K562 (cell line): ENCODE measurements around the gene FASN. TPM values are rescaled to one million over a fixed set of nuclear protein-coding genes. Genes with fewer than 3 reads are reported as not detected.
A peak's percentile ranks its signal among the peaks of the same experiment; 100 is the strongest.

Experiments
- ATAC-seq: fragments of 200-7000 bp; cut with Tn5 transposase; 3 replicates; pipeline ENCODE4 v1.9.1; 2020; ENCODE audit warnings: moderate library complexity
- BruUV-seq: library from RNA; stranded (reverse); fragments of 400-500 nt; replicated peaks from 2 replicates; lab custom pipeline; 2021; lab: Mats Ljungman, UMichigan
- CTCF ChIA-PET: fragments of 300-600 bp; formaldehyde crosslinking; extraction: SDS; loops from one replicate; lab custom pipeline; 2021; ENCODE audit warnings: low intra/inter-chr PET ratio; lab: Yijun Ruan, JAX
- POLR2A ChIA-PET: fragments of 300-600, 350-650 bp; sonication (Branson Sonifier 250); formaldehyde crosslinking; extraction: SDS; loops from one replicate; lab custom pipeline; 2021; ENCODE audit warnings: antibody characterized with exemption, inconsistent platforms; lab: Yijun Ruan, JAX
- DNase-seq, 4 experiments: peaks; one replicate each; pipeline versions ENCODE4 v3.0.0 to v3.0.0-alpha.2; 2011 to 2018; ENCODE audit warnings: low spot score in 3 of 4, mixed read lengths in 3 of 4; ENCODE audit errors: extremely low read depth in 1 of 4
- FAIRE-seq: peaks from 2 replicates; lab custom pipeline; 2011; peaks lifted over from hg19 to GRCh38; lab: Jason Lieb, UNC
- H2AFZ ChIP-seq: 2 replicates; pipeline ENCODE4 v1.6.0; 2011; ENCODE audit warnings: low read depth, low read length, control low read depth, inconsistent platforms
- H3K27ac ChIP-seq: fragments of 200-600 bp; 3 replicates; pipeline ENCODE4 v1.8.0; 2011; ENCODE audit warnings: low read depth, mild to moderate bottlenecking, control low read depth, inconsistent platforms, low read length, moderate library complexity, mixed read lengths; ENCODE audit errors: extremely low read depth
- H3K27me3 ChIP-seq, 2 experiments: fragments of 300-600 bp in 1 of 2; 2 replicates in 1 of 2; 3 replicates in 1 of 2; pipeline versions ENCODE4 v1.6.0 to v1.8.0; 2011; ENCODE audit warnings: inconsistent platforms in 2 of 2, low read length in 2 of 2, mild to moderate bottlenecking in 1 of 2, mixed read lengths in 1 of 2, moderate library complexity in 1 of 2; ENCODE audit not compliant: control insufficient read depth in 2 of 2, insufficient read depth in 2 of 2
- H3K36me3 ChIP-seq: fragments of 300-600 bp; 3 replicates; pipeline ENCODE4 v1.8.0; 2011; ENCODE audit warnings: mild to moderate bottlenecking, low read length, inconsistent platforms; ENCODE audit not compliant: control insufficient read depth, insufficient read depth
- H3K4me1 ChIP-seq, 2 experiments: fragments of 200-600 bp in 1 of 2; replicated peaks in 1 of 2; 2 replicates in 1 of 2; 3 replicates in 1 of 2; pipeline versions ENCODE4 v1.5.1 to v1.8.0; 2011; ENCODE audit warnings: inconsistent platforms in 2 of 2, low read length in 2 of 2, mild to moderate bottlenecking in 1 of 2, mixed read lengths in 1 of 2, moderate library complexity in 1 of 2; ENCODE audit not compliant: control insufficient read depth in 2 of 2, insufficient read depth in 2 of 2
- H3K4me2 ChIP-seq: 2 replicates; pipeline ENCODE4 v1.6.1; 2011; ENCODE audit warnings: low read length, control low read depth, inconsistent platforms, mixed read lengths; ENCODE audit not compliant: insufficient read depth
- H3K4me3 ChIP-seq: fragments of 200-600 bp; sonication (generic), shearing (Covaris generic); 2 replicates; pipeline ENCODE4 v1.5.1; 2016; ENCODE audit warnings: control low read depth, inconsistent platforms
- H3K79me2 ChIP-seq: fragments of 200-600 bp; 3 replicates; pipeline ENCODE4 v1.8.0; 2011; ENCODE audit warnings: low read length, inconsistent platforms; ENCODE audit not compliant: control insufficient read depth, insufficient read depth
- H3K9ac ChIP-seq, 2 experiments: 2 replicates each; pipeline versions ENCODE4 v1.6.0 to v1.6.1; 2011; ENCODE audit warnings: low read depth in 2 of 2, low read length in 2 of 2, control low read depth in 1 of 2, inconsistent platforms in 1 of 2, mild to moderate bottlenecking in 1 of 2, mixed read lengths in 1 of 2; ENCODE audit not compliant: insufficient read depth in 1 of 2
- H3K9me1 ChIP-seq: one replicate; pipeline ENCODE4 v1.6.0; 2011; ENCODE audit warnings: inconsistent platforms, mild to moderate bottlenecking, low read length, moderate library complexity; ENCODE audit not compliant: control insufficient read depth, insufficient read depth
- H3K9me3 ChIP-seq: replicated peaks from 2 replicates; pipeline ENCODE4 v1.5.1; 2011; ENCODE audit warnings: low read depth, low read length, inconsistent platforms; ENCODE audit not compliant: control insufficient read depth, insufficient read depth
- H4K20me1 ChIP-seq: replicated peaks from 2 replicates; pipeline ENCODE4 v1.6.1; 2011; ENCODE audit warnings: low read length, inconsistent platforms, mixed read lengths; ENCODE audit not compliant: control insufficient read depth, insufficient read depth
- ARID1B ChIP-seq: fragments of 450-650 bp; IDR thresholded peaks from 2 replicates; pipeline ENCODE4 v1.6.1; 2016; ENCODE audit warnings: antibody characterized with exemption, mild to moderate bottlenecking, inconsistent platforms
- FOXK2 ChIP-seq, 2 experiments: fragments of 450-650 bp; IDR thresholded peaks in 1 of 2; conservative IDR thresholded peaks in 1 of 2; 2 replicates each; pipeline ENCODE4 v1.6.1; 2016; ENCODE audit warnings: low read depth in 2 of 2, mild to moderate bottlenecking in 1 of 2
- KDM1A ChIP-seq, 2 experiments: fragments of 450-650 bp; IDR thresholded peaks; 2 replicates each; pipeline ENCODE4 v1.6.1; 2016; ENCODE audit warnings: mild to moderate bottlenecking in 2 of 2
- POLR2A ChIP-seq: fragments of 450-650 bp; conservative IDR thresholded peaks from 2 replicates; pipeline ENCODE4 v1.6.1; 2016
- POLR2G ChIP-seq: fragments of 200-400 bp; formaldehyde crosslinking; IDR thresholded peaks from 2 replicates; pipeline ENCODE4 v1.6.1; 2017; ENCODE audit warnings: low read depth, mild to moderate bottlenecking, antibody characterized with exemption, low read length, moderate library complexity
- STAG1 ChIP-seq: sonication (generic); formaldehyde crosslinking; IDR thresholded peaks from 2 replicates; pipeline ENCODE4 v1.5.0; 2020; ENCODE audit warnings: missing genetic modification reagents, borderline replicate concordance
- XRCC4 ChIP-seq: IDR thresholded peaks from one replicate; pipeline ENCODE4 v1.6.1; 2011; ENCODE audit not compliant: insufficient read depth, insufficient read length; ENCODE audit errors: extremely low read depth
- ZNF507 ChIP-seq: conservative IDR thresholded peaks from 2 replicates; pipeline ENCODE4 v1.6.1; 2017; ENCODE audit warnings: missing genetic modification characterization, missing compliant biosample characterization
- WGBS: fragments of 100-300 bp; shearing (Covaris generic); methylation state at CpG from one replicate; pipeline ENCODE4 v1.1.6; 2016; ENCODE audit warnings: low coverage, mixed read lengths; ENCODE audit not compliant: insufficient coverage; ENCODE audit errors: missing lambda C conversion rate; 5-methylcytosine and 5-hydroxymethylcytosine counted together
- in situ Hi-C: fragments of 300-500 bp; cut with MboI; formaldehyde crosslinking; loops from 4 replicates; pipeline ENCODE4 v1.15.0; 2018; ENCODE audit warnings: inconsistent platforms, mixed read lengths
- intact Hi-C: fragments of 100-400 bp; cut with micrococcal nuclease; formaldehyde crosslinking; loops from 2 replicates; pipeline ENCODE4 v1.14.2; 2022
- polyA plus RNA-seq, 8 experiments: library from polyadenylated mRNA; depleted of rRNA in 4 of 8; stranded (reverse) in 5 of 8; unstranded in 3 of 8; fragments of >200 nt; fragmentation: Nextera tagmentation in 2 of 8; fragmentation: Illumina TruSeq in 1 of 8; extraction: Ambion mirVana in 2 of 8; extraction: Trizol in 1 of 8; gene quantifications; 2 replicates each; pipeline versions ENCODE4 v1.2.1 to v1.2.3, GENCODE V29; 2011 to 2014; ENCODE audit warnings: inconsistent platforms in 1 of 8, missing spikeins in 1 of 8
- total RNA-seq, 7 experiments: library from RNA; depleted of rRNA in 6 of 7; stranded (reverse); fragments of >200 nt in 6 of 7; fragmentation: Illumina TruSeq in 2 of 7; extraction: Trizol in 2 of 7; gene quantifications; 2 replicates each; pipeline versions ENCODE4 v1.2.1 to v1.2.3, GENCODE V29; 2011 to 2021; ENCODE audit warnings: low replicate concordance in 1 of 7
- TF ChIP-seq, protein P1 (sequence below): fragments of 200-800 bp; sonication (Bioruptor generic); IDR thresholded peaks from 2 replicates; pipeline ENCODE4 v1.6.1; 2016; ENCODE audit warnings: missing genetic modification characterization, missing compliant biosample characterization
- TF ChIP-seq, protein P2 (sequence below): fragments of 250-450 bp; sonication (Bioruptor Pico); IDR thresholded peaks from 2 replicates; pipeline ENCODE4 v1.5.0; 2020; ENCODE audit warnings: mild to moderate bottlenecking
- TF ChIP-seq, protein P3 (sequence below): fragments of 250-450 bp; sonication (Bioruptor Pico); IDR thresholded peaks from 2 replicates; pipeline ENCODE4 v1.8.0; 2021; ENCODE audit warnings: moderate library complexity, mild to moderate bottlenecking, inconsistent platforms

The FASN gene
- total and polyA plus RNA-seq, 9 of the 15 experiments (the other 6 are each of a cell fraction or from before 2014, with no cell fraction given) = 0.15 to 663 (median 49.9) TPM

DNA sequence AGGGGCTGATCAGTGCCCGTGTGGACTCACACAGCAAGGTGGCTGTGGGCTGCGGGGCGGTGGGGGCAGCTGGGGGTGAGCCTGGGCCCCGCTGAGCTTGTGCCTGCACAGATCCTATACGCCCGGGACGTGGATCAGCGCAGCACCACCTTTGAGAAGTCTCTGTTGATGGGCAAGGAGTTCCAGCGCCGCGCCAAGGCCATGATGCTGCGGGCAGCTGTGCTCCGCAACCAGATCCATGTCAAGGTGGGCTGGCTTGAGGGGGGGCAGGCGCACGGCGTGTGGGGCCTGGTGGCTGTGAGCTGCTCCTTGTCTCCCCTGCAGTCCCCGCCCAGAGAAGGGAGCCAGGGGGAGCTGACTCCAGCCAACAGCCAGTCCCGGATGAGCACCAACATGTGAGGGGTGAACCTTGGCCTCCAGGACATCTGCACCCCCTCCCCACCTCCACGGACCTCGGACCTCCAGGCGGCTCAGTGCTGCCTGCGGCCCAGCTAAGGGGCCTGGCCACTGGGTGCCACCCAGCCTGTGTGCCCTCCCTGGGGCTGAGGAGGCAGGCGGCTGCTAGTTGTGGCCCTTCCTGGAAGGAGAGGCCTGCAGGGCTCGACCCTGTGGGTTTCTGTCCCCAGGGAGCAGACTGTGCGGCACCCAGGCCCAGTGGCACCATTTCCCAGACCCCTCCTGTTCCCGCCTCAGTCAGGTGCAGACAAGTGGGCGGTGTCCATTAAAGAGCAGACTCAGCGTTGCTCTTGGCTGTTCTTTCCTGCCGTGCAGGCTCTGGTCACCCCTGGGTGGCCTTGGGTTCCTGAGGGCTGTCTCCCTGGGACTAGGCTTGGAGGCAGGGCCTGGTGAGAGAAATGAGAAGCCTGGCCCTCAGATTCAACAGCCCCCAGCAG is 41.1 kb downstream of the FASN start (continued):
- peak; percentile 73 for TF ChIP-seq POLR2G
- no peak for TF ChIP-seq XRCC4
- no peak for TF ChIP-seq KDM1A (IDR thresholded peaks at IDR 0.05)

DNA sequence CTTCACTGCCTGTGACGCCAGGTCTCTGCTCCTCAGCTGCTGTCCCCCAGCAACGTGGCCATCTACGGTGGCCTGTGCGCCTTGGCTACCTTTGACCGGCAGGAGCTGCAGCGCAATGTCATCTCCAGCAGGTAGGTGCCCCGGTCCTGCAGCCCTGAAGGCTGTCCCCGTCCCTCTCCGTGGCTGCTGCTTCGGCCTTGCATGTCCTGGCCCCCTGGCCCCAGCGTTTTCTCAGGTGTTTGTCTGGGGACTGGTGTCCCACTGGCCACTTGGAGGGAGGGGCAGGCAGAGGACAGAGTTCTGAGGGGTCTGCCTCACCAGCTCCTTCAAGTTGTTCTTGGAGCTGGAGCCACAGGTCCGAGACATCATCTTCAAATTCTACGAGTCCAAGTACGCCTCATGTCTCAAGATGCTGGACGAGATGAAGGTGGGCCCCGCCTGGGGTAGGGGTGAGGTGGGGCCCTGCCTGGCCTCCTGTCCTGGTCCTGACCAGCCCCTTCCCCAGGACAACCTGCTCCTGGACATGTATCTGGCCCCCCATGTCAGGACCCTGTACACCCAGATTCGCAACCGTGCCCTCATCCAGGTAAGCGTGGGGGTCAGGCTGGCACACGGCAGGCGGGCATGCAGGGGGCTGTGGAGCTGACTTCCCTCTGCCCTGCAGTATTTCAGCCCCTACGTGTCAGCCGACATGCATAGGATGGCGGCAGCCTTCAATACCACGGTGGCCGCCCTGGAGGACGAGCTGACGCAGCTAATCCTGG is 41.9 kb downstream of the FASN start:
- 0 out of 4 replicates have a peak overlapping the region, but pooled peaks of 1 of the 2 experiments have one; percentile 43 for H3K9ac ChIP-seq
- H3K9me1 ChIP-seq = no peaks in the 10 kb centered on the region
- H3K27ac ChIP-seq = no peak overlapping the region
- no peaks in the 10 kb centered on the region for H3K9me3 ChIP-seq
- in situ Hi-C loops = no loop called here
- H3K79me2 ChIP-seq = peaks cover 19% of the 10 kb centered on the region
- POLR2A ChIA-PET = interaction anchor here (0.9 to 1.7 kb wide), 4 partner anchors 10 to 20 kb away, joined by 3 to 9 read pairs (median 5); no protein-coding TSS in a partner anchor
- DNase-seq (no peak), FAIRE-seq (no peak), ATAC-seq (no peak)
- H2AFZ ChIP-seq = no peak overlapping the region
- 87% methylated on average over 27 of the region's 28 CpGs for WGBS
- peaks cover 0 to 86% of the 10 kb centered on the region in 2 experiments; a peak in 3 of 5 replicates for H3K4me1 ChIP-seq
- BruUV-seq = no TSS peak
- CTCF ChIA-PET = no interaction called here
- no peaks in the 10 kb centered on the region for H3K27me3 ChIP-seq
- peaks cover 11% of the 10 kb centered on the region for H4K20me1 ChIP-seq
- no peak overlapping the region for H3K4me3 ChIP-seq
- intact Hi-C loops = no loop called here
- H3K4me2 ChIP-seq = no peak overlapping the region
- peaks cover 83% of the 10 kb centered on the region; the same call in 2 of the 3 replicates for H3K36me3 ChIP-seq
- TF ChIP-seq, protein P1, sequence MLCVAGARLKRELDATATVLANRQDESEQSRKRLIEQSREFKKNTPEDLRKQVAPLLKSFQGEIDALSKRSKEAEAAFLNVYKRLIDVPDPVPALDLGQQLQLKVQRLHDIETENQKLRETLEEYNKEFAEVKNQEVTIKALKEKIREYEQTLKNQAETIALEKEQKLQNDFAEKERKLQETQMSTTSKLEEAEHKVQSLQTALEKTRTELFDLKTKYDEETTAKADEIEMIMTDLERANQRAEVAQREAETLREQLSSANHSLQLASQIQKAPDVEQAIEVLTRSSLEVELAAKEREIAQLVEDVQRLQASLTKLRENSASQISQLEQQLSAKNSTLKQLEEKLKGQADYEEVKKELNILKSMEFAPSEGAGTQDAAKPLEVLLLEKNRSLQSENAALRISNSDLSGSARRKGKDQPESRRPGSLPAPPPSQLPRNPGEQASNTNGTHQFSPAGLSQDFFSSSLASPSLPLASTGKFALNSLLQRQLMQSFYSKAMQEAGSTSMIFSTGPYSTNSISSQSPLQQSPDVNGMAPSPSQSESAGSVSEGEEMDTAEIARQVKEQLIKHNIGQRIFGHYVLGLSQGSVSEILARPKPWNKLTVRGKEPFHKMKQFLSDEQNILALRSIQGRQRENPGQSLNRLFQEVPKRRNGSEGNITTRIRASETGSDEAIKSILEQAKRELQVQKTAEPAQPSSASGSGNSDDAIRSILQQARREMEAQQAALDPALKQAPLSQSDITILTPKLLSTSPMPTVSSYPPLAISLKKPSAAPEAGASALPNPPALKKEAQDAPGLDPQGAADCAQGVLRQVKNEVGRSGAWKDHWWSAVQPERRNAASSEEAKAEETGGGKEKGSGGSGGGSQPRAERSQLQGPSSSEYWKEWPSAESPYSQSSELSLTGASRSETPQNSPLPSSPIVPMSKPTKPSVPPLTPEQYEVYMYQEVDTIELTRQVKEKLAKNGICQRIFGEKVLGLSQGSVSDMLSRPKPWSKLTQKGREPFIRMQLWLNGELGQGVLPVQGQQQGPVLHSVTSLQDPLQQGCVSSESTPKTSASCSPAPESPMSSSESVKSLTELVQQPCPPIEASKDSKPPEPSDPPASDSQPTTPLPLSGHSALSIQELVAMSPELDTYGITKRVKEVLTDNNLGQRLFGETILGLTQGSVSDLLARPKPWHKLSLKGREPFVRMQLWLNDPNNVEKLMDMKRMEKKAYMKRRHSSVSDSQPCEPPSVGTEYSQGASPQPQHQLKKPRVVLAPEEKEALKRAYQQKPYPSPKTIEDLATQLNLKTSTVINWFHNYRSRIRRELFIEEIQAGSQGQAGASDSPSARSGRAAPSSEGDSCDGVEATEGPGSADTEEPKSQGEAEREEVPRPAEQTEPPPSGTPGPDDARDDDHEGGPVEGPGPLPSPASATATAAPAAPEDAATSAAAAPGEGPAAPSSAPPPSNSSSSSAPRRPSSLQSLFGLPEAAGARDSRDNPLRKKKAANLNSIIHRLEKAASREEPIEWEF (CRISPR knock-in tag) = no peak
- TF ChIP-seq POLR2A (peak; percentile 4), STAG1 (CRISPR knock-in tag) (no peak), ZNF507 (no peak), FOXK2 (conservative IDR thresholded peaks at IDR 0.05 in 1 of 2, IDR thresholded peaks at IDR 0.05 in 1 of 2; ENCODE audit: low read depth in 2 of 2) (no peak), ARID1B (no peak), POLR2G (peak; percentile 44; the same call in 1 of the 2 replicates)
- TF ChIP-seq, protein P2, sequence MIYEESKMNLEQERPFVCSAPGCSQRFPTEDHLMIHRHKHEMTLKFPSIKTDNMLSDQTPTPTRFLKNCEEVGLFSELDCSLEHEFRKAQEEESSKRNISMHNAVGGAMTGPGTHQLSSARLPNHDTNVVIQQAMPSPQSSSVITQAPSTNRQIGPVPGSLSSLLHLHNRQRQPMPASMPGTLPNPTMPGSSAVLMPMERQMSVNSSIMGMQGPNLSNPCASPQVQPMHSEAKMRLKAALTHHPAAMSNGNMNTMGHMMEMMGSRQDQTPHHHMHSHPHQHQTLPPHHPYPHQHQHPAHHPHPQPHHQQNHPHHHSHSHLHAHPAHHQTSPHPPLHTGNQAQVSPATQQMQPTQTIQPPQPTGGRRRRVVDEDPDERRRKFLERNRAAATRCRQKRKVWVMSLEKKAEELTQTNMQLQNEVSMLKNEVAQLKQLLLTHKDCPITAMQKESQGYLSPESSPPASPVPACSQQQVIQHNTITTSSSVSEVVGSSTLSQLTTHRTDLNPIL = no peak
- TF ChIP-seq, protein P3, sequence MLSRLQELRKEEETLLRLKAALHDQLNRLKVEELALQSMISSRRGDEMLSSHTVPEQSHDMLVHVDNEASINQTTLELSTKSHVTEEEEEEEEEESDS = no peak
